HG02763 (cell line): ENCODE data around the gene TSPAN15.

Source experiments
- ATAC-seq: cut with Tn5 transposase; IDR thresholded peaks from one replicate; pipeline ENCODE4 v1.9.1; 2021; ENCODE audit warnings: mild to moderate bottlenecking, moderate library complexity; ENCODE audit not compliant: unreplicated experiment

TSPAN15 gene

DNA sequence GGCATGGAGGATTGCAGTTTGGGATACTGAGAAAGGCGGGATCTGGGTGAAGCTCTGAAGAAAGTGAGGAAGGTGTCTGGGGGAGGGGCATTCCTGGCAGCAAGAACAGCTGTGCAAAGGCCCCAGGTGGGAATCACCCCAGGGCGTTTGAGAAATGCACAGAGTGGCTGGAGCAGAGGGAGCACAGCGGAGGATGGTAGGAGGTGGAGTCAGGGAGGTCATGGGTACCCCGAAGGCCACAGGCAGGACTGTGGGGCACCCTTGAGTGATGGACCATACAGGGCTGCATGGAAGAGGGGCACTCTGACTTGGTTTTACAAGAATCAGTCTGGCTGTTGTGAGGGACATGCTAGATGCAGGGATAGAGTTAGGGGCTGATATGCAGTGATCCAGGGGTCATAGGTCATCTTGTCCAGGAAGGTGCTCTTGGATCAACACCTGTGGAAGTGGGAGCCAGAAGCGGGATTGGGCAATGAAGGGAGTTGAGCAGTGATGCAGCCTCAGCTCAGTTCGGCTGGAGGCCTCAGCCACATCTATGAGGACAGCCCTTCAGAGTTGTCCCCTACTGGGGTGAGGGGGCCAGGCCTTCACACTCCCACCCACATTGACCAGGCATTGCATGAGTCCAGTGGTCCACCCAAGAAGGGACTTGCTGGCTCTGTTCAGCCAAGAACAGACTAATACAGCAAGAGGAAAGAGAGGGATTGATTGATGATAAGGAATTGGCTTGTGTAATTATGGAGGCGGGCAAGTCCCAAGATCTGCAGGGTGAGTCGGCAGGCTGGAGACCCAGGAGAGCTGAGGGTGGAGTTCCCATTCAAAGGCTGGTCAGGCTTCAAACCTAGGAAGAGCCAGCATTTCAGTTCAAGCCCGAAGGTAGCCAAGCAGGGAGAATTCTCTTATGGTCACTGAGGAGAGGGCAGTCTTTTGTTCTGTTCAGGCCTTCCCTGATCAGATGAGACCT, 48.7 kb downstream of the TSPAN15 start:
- ATAC-seq, result no peak

DNA sequence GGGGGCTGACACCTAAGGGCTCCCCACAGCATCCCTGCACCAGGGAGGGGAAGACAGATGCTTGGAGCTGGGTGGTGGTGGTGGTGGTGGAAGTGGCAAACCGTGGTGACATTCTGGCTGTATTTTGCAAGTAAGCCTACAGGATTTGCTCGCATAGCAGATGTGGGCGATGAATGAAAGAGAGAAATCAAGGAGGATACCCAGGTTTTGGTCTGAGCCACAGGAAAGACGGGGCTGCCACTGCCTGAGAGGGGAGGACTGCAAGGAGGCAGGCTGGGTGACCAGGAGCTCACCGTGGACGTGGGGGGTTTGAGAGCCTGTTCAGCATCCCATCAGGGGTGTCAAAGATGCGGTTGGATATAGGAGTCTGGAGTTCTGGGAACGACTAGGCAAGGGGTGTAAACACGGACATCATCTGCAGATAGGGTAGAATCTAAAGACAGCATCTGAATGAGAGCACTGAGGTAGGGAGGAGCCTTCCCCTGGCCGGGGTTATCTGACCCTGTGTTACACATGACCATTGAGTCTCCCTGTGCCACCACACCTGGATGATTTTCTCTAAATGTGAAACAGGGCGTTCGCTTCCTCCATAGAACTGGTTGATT, 49.7 kb downstream of the TSPAN15 start:
- ATAC-seq, result no peak

DNA sequence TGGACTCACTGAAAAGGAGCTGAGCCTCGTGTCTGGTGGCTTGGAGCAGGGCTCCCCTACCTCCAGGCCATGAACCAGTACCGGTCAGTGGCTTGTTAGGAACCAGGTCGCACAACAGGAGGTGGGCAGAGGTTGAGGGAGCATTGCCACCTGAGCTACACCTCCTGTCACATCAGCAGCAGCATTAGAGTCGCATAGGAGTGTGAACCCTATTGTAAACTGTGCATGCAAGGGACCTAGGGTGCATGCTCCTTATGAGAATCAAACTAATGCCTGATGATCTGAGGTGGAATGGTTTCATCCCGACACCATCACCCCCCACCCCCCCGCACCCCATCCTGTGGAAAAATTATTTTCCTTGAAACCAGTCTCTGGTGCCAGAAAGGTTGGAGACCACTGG, 50.4 kb downstream of the TSPAN15 start:
- ATAC-seq, result no peak

DNA sequence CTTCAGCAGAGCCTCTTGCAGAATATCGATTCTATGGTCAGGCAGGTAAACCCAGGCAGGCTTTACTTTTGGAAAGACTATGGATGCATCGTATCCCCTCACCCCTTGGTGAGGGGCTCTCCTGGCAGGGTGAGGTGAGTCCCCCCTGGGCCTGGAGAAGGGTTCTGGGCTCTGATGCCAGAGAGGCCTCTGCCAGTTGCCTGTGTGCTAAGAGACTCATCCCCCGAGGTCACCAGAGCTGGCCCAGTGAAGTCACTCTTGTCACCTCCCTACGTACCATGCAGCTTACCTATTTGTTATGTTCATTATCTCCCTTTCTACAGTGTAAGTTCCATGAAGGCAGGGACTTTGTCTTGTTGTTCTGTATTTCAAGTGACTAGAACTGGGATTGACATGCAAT, 51.3 kb downstream of the TSPAN15 start:
- no peak for ATAC-seq

DNA sequence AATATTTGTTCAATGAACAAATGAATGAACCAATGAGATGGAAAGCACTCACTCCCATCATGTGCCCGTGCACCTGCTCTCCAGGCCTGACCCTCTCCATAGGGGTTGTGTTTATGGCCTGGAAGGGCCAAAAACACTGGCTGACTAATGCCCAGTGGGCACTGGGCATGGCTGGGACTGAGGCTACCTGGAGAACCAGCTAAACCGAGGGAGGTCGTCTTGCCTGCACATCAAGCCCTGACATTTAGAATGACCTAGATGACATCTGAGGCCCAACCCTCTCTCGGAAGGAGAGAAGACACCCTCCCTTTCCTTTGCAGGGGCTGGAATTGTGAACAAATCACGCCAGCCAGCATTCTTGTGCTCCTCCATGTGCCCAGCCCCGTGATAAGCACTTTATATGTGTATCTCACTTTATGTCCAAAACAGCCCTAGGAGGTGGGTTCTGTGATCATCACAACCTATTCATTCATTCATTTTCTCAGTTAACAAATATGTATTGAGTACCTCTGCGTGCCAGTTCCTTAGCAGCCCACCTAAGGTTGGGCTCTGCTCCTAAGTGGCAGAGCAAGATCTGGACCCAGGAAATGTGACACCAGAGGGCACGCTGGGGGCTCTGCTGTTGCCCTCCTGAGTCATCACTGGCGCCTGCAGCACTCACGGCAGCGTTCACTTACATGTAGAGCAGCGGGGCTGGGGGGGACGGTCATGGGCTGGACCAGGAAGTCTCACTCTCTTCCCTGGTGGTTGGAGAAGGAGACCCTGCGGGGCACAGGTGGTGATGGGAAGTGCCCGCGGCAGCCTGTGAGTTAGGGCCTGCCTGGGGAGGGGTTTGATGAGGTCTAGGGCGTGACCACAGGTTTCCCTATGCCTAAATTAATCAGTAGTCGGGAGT, 52.0 kb downstream of the TSPAN15 start:
- ATAC-seq, result no peak

DNA sequence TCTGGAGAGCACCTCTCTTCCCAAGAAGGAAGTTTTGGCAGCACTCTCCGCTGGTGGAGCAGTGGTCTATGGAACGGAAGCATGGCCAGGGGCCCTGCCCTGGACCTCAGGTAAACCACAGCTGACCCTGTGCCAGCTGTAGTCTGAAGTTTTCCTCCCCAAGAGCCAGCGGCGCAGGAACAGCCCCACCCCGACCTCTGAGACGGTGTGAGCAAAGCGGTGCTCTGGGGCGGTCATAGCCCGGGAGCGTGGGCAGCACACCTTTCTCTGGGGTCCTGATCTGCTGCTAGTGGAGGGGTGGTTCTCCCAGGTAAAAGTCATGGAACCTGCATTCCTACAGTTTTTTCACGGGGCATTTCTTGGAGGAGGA, 52.6 kb downstream of the TSPAN15 start:
- ATAC-seq, result no peak

DNA sequence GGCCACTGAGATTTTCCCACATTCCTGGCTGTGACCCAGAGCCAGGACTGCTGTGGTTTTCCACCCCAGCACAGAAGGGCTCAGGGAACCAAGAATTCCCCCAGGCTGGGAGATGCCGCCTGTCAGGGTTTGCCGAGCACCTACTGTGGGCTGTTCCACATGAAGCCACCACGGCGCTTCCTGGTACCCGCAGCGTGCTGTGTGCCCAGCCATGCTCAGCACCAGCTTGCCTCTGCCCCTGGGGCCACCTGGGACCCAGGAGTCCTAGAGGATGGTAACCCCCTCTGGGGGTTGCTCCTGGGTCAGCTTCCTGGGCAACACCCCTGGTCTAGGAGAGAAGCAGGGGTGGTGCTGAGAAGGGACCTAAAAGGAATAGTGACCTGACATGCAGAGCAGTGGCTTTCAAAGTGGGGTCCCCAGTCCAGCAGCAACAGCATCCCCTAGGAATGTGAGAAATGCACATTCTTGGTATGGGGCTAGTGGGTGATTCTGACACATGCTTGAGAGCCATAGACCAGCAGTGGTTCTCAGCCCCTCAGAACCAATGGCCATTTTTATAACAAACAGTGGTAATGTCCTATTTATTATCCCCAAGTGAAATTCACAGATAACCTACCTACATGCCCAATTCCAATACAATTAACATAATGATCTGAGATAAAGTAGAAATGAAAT, 53.4 kb downstream of the TSPAN15 start:
- ATAC-seq, result no peak

DNA sequence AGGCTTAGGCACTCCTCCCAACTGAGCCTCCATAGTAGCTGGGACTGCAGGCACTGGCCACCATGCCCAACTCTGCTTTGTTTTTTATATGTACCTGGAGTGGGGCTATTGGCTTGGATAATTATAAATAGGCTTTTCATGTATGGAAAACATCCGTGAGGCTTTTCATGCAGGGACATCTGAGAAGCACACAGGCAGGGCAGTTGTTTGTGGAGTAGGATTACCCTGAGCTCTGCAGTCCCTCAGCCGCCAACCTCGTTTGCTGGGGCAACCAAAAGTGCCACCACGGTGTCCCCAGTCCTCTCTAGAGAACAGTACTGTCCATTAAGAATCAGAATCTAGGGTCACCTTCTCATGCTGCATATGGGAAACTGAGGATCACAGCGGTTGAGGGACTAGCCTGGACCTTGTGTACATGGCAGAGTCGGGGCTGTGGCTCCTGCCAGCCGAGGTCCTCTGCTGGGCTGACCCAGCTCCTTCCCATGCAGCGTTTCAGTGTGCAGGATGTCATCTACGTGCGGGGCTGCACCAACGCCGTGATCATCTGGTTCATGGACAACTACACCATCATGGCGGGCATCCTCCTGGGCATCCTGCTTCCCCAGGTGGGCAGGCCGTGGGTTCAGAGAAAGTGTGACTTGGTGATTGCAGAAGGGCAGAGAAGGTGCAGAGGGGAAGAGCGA, 54.5 kb downstream of the TSPAN15 start:
- ATAC-seq, result no peak

DNA sequence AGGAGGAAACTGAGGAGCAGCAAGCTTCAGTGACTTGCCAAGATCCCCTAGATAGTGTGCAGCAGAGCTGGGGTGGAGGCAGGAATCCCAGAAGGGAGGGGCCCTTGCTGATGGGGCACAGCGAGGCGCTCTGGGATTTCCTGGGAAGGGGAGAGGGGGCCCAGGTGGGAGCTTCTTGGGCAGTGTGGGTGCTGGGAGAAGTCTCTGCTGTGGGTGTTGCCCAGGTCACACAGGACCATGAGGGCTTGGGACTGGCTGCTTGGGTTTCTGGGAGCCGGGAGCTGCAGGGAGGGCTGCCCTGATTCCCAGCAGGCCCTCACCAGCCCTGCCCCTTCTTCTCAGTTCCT, 55.2 kb downstream of the TSPAN15 start:
- ATAC-seq, result no peak

DNA sequence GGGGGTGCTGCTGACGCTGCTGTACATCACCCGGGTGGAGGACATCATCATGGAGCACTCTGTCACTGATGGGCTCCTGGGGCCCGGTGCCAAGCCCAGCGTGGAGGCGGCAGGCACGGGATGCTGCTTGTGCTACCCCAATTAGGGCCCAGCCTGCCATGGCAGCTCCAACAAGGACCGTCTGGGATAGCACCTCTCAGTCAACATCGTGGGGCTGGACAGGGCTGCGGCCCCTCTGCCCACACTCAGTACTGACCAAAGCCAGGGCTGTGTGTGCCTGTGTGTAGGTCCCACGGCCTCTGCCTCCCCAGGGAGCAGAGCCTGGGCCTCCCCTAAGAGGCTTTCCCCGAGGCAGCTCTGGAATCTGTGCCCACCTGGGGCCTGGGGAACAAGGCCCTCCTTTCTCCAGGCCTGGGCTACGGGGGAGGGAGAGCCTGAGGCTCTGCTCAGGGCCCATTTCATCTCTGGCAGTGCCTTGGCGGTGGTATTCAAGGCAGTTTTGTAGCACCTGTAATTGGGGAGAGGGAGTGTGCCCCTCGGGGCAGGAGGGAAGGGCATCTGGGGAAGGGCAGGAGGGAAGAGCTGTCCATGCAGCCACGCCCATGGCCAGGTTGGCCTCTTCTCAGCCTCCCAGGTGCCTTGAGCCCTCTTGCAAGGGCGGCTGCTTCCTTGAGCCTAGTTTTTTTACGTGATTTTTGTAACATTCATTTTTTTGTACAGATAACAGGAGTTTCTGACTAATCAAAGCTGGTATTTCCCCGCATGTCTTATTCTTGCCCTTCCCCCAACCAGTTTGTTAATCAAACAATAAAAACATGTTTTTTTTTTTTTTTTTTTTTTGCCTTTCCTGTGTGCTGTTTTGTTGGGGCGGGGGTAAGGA, 55.8 kb downstream of the TSPAN15 start:
- ATAC-seq, result no peak

DNA sequence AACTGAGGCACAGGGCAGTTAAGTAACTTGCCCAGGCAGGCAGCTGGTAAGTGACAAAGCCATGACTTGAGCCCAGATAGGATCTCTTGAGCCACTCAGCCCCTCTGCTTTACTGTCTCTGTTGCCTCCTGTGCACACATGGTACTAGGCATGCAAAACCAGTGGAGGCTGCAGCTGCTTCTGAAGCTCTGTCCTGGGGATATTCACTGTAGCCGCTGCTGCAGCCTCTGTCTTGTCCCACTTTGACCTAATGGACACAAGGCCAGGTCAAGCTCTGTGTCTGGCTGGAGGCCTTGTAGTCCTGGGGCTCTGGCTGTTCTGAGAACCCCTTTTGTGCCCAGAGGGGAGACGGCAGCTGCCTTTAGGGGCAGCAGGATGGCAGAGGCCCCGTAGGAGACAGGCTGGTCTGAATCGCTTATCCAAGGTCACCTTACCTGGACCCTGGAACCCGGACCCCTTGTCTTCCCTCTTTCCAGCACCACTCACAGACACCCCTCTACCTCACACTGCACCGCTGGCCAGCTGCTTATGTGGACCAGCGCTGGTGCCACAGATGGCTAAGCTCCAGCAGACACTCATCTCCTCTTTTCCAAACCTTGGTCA, 57.6 kb downstream of the TSPAN15 start:
- no peak for ATAC-seq

DNA sequence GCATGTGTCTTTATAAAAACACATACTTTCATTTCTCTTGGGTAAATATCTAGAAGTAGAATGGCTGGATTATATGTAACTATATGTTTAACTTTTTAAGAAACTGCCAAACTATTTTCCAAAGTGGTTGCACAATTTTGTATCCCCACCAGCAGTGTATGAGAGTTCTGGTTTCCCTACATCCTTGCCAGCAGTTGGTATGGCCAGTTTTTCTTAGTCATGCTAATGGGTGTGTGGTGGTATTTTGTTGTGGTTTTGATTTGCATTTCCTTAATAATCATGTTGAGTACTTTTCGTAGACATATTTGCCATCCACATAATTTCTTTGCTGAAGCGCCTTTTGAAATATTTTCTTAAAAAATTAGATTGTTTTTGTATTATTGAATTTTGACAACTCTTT, 61.6 kb downstream of the TSPAN15 start:
- no peak for ATAC-seq

DNA sequence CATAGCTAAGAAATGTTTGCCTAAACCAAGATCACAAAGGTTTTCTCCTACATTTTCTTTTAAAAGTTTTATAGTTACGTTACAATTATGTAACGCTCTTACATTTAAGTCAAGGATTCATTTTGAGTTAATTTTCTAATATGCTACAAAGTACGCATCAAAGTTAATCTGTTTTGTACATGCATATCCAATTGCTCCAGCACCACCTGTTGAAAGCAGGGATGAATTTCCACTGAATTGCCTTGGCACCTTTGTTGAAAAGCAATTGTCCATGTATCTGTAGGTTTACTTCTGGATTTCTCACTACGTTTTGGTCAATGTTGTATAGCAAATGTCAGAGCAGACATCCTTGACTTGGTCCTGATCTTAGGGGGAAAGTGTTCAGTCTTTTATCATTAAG, 62.4 kb downstream of the TSPAN15 start:
- ATAC-seq, result no peak

DNA sequence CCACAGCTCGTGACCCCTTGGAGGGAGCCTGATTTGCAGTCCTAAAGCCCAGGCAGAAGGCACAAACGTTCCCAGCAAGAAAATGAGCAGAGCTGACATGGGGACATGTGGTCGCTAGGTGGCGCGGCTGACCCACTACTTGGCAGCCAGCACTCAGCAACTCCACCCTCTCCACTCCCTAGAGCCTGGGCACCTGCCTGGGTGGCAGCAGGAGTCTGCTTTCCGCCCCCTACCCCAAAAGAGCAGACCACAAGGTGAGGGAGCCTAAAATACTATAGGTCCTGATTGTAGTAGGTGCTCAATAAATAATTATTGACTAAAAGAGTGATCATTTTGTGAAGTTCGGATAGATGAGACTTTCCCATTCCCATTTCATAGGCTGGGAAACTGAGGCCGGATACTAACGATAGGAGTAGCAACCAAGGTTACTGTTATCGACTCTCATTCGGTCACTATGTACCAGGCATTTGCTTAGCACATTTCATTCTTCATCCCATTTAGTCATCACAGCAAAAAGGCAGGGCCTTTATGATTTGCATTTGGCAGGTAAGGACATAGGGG, 64.5 kb downstream of the TSPAN15 start:
- ATAC-seq, result no peak

DNA sequence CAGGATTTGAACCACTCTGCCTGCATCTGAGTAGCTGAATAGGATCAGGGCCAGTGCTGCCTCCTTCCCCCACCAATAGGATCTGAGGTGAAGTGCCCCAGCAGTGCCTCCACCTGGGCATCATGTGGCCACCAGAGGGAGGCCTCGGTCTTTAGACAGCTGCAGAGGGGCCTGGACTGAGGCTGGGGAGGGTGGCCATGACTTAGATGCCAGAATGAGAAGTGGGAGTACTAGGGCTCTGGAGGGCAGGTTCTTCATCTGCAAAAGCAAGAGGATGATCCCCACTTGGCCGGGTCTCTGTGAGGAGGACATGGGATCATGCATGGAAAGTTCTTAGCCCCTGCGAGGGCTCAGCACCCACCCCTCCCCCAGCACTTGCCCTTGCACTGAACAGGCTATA, 65.1 kb downstream of the TSPAN15 start:
- ATAC-seq, result no peak

DNA sequence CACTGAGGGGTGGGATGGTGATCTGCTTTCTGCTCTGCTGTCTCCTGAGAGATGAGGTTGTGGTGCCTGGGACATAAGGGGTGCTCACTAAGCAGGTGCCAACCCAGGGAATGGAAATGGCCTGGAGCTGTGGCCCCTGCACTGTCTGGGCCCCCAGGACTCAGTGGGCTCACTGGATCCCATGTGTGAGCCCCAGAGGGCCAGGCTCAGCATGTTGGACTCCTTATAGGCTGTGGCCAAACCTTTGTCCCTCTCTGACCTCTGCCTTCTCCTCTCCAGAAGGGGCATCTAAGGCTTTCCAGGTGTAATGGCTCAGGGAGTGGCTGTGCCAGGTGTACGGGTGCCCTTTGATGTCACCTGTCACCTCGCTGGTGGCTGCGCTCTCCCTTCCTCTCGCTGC, 65.5 kb downstream of the TSPAN15 start:
- ATAC-seq, result no peak

DNA sequence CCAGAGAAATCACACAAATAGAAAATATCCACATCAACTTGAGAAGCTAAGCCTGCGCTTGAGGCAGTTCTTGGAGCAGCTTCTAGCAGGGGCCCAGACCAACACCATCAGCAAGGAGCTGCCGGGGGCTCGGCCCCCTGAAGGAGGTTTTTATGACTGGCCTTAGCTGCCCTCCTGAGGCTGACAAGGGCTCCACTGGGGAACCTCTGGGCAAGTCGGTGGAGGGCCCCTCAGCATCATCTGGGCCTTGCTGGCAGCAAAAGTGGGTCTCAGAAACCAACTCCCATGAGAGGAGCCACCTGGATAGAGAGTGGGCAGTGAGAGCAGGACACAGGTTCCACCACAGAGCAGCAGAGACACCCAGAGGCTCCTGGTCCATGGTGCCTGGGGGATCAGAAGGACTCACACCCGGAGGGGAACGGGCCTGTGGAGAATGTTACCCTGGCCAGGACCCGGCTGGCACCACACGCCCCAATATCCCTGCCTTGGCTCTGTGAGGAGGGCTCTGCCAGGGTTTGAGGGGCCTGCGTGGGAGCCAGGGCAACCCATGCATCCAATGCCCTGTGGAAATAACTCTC, 66.1 kb downstream of the TSPAN15 start:
- ATAC-seq, result no peak

DNA sequence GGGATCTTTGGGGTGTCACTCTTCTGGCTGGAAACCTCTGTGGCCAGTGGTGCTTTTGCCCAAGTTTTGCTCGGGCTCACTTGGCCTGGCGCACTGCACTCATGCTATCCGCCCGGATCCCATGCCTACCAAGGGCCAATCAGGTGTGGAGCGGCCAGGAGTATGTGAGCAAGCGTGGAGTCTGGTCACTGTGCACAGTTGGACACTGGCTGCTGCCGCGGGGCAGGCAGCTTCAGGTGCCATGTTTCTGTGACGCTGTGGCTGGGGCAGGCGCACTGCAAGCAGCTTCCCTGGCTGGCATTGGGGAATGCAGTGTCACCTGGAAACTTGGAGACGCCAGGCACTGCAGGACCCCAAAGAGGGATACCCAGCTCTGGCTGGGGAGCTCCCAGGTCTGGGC, 76.7 kb downstream of the TSPAN15 start:
- no peak for ATAC-seq
